ENCODE data around the gene RNASE8. TPM values are rescaled to one million over a fixed set of nuclear protein-coding genes. Genes with fewer than 3 reads are reported as not detected.

Gene RNASE8
- total RNA-seq, 1 donor, result not detected

DNA sequence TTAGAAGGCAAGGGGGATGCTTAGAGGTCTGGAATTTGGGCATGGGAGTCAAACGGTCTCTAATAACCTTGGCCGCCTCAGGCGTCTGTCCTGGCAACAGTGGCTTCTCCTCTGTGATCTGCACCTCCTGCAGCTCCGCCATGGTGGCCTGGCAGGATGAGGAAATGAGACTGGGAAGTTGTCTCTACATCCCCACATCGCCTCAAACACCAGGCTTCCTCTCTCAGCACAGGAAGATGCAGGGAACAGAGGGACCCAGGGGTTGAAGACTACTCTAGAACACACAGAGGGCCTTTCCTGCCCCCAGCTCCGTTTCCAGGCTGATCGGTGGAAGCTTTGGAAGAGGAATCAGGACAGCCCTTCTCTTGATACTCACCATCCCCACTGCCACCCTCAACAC is 34.4 kb upstream of the RNASE8 start:
- no peak for DNase-seq (ENCODE audit: low read depth)
- TF ChIP-seq, protein P1, sequence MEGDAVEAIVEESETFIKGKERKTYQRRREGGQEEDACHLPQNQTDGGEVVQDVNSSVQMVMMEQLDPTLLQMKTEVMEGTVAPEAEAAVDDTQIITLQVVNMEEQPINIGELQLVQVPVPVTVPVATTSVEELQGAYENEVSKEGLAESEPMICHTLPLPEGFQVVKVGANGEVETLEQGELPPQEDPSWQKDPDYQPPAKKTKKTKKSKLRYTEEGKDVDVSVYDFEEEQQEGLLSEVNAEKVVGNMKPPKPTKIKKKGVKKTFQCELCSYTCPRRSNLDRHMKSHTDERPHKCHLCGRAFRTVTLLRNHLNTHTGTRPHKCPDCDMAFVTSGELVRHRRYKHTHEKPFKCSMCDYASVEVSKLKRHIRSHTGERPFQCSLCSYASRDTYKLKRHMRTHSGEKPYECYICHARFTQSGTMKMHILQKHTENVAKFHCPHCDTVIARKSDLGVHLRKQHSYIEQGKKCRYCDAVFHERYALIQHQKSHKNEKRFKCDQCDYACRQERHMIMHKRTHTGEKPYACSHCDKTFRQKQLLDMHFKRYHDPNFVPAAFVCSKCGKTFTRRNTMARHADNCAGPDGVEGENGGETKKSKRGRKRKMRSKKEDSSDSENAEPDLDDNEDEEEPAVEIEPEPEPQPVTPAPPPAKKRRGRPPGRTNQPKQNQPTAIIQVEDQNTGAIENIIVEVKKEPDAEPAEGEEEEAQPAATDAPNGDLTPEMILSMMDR (IDR thresholded peaks at IDR 0.05; ENCODE audit: insufficient read depth, low read length), result no peak
- no peak overlapping the region for H3K4me3 ChIP-seq (ENCODE audit: low read depth, low read length)

DNA sequence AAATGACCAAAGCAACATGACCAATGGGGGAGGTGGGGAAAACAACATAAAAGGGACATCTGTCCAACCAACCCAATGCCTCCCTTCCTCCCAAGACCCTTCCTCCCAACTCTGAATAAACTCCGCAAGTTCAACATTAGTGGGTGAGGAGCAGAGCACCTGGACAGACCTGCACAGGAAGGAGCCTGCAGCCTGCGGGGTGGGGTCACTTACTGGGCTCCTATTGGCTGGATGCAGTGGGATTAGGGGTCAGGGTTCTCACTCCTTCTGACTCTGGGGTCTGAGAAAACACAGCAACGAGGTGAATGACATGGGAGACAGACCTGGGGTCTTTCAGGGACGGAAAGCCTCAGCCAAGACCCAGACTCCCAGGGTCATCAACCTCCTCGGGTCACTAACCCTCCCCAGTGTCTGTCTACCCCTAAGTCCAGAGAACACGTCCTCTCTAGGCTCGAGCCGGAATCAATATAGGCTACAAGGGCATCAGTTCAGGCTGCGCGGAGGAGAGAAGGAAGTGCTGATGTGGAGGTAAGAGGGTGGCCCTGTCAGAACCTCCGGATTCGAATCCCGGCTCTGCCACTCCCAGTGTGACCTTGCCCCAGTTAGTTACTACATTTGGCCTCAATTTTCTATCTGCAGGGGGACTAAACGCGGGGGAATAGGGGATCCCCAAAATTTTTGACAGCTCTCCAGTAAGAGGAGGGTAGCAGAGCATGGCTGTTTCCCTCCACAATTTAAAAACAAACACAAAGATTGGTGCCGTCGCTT is 33.6 kb upstream of the RNASE8 start:
- H3K4me3 ChIP-seq (ENCODE audit: low read depth, low read length), result peak overlapping the region; percentile 57
- no peak for DNase-seq (ENCODE audit: low read depth)
- TF ChIP-seq, protein P1 (IDR thresholded peaks at IDR 0.05; ENCODE audit: insufficient read depth, low read length), result no peak

DNA sequence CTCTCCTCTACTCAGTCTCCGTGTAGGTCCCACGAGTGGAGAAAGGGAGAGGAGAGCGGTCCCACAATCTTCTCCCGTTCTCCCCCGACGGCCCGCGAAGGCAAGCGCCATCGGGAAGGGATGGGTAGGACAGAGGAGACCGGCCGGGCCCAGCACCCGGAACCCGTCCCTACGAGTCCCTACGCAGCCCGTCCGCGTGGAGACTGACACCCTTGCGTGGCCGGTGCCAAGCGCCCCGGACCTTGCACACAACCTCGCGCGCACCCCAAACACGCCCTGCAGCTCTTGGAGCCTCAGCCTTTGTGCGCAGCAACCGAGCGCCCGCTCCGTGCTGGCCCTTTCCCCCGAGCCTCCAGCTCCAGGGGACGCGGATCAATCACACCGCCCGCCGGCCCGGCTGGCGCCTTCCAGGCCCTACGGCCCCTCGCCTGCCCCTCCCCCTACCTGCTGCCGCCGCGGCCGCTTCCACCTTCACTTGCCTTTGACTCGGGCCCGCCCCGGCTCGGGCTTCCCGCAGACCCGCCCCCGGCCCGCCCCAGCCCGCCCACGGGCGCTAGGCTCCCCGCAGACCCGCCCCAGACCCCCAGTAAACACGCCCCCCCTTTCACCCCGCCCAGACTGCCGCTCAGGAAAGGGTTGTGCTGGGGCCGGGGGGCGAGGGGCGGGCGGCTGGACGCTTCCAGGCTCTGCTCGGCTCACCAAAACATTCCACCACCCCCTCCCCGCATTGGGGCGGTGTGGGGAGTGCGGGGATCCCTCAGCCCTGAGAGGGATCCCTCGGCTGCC is 32.8 kb upstream of the RNASE8 start, which contains the start of gene NDRG2:
NDRG2 (minus strand) TSS at position 477 of the 786 bp plus-strand sequence. CDS start 1,746 bp downstream, outside the sequence.
- H3K4me3 ChIP-seq (ENCODE audit: low read depth, low read length), result peak within 1 kb of the TSS; percentile 57
- TF ChIP-seq, protein P1 (IDR thresholded peaks at IDR 0.05; ENCODE audit: insufficient read depth, low read length), result no peak
- no peak for DNase-seq (ENCODE audit: low read depth)

DNA sequence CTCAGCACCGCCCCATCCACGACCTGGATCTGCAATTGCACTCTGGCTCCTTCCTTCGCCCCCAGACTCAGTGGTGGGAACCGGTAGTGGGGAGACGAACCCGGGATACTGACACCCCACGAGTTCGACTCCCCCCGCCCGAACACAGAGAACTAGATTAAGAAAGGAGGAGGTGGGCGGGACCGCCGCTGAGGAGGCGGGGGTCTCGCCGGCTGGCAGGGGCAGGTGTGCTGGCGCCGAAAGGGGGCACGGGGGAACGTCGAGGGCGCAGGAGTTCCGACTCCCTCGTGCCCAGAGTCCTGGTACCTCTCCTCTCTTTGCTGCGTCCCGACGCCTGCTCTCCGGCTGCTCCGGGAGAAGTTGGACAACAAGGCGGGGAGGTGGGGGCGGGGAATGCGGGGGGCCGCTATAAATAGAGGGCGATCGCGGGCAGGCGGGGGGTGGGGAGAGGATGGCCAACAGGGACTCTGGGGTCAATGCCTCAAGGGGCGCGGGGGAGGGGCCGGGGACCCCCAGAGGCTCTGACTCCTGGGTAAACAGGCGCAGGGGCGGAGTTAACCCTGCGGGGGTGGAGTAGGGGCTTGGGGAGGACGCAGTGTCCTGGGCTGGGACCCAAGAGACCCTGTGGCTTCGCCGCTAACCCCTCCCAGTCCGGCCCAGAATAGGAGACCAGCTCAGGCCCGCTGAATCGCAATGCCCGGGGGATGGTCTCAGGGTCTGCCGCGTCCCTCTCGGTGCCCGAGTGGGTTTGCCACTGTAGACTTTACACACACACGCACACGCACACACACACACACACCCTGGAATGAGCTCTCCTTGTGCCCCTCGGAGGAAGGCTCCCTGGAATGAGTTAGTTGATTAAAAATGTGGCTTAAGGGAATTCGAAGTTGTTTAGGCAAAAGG is 32.0 kb upstream of the RNASE8 start:
- H3K4me3 ChIP-seq (ENCODE audit: low read depth, low read length), result peak overlapping the region; percentile 44
- DNase-seq (ENCODE audit: low read depth), result no peak
- TF ChIP-seq, protein P1 (IDR thresholded peaks at IDR 0.05; ENCODE audit: insufficient read depth, low read length), result no peak

DNA sequence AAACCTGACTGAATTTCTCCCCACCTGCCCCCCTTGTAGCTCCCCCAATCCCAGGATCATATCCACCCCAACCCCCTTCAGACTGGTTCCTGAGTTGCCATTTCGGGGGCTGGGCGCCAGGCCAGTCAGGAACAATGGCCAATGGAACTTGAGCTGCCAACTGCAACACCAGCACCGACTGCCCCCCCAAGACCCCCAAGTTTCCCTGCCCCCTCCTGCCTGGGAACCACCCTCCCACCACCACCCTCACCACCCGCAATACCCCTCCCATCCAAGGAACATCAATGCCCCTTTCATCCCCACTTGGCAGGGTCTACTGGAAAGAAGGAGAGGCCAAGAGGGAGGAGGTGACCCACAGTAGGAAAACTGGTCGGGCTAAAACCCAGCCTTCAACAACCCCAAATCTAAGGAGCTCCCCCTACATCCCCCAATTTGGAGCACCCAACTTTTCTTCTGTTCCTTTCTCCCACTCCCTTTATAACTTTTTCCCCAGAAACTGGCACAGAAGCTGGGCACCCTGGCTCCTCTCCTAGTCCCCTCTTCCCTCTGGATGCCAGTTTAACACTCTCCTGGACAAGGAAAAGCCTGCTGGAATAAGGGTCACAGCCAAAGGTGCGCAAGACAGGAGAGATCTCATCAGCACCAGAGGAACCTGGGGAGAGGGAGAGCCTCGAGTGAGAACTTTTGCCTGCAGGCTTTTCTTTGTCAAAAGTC is 31.2 kb upstream of the RNASE8 start:
- no peak for DNase-seq (ENCODE audit: low read depth)
- H3K4me3 ChIP-seq (ENCODE audit: low read depth, low read length), result no peak overlapping the region
- TF ChIP-seq, protein P1 (IDR thresholded peaks at IDR 0.05; ENCODE audit: insufficient read depth, low read length), result no peak

DNA sequence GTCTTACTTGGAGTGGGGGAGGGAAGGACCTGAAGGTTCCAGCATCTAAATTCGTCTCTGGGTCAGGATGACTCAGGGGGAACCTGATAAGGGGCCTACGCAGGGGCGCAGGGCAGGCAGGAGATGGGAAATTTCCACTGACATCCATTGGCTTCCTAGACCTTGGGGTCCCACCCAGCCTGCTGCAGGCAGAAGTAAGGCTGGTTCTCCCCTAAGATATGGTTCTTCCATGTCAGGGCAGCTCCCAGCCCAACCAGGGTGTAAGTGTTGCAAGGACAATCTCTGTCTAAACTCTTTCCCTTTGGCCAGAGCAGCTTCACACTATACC is 30.7 kb upstream of the RNASE8 start:
- no peak overlapping the region for H3K4me3 ChIP-seq (ENCODE audit: low read depth, low read length)
- TF ChIP-seq, protein P1 (IDR thresholded peaks at IDR 0.05; ENCODE audit: insufficient read depth, low read length), result no peak
- no peak for DNase-seq (ENCODE audit: low read depth)

All from fibroblast of the aortic adventitia (primary cell).